Fibroblast of upper back skin (primary cell): ENCODE measurements around the gene BCCIP.

Experiments
- DNase-seq: peaks from one replicate; pipeline ENCODE4 v3.0.0-alpha.2; 2013

BCCIP gene

GRCh38 chr10:125846894-125847293, 23.5 kb downstream of the BCCIP start:
- DNase-seq = no peak

- no peak for DNase-seq
These were observed 25.0 kb downstream of the BCCIP start for GRCh38 chr10:125848371-125848770.

- DNase-seq = no peak
These were observed 25.5 kb downstream of the BCCIP start for GRCh38 chr10:125848857-125849256.

GRCh38 chr10:125849448-125849847, 26.1 kb downstream of the BCCIP start:
- DNase-seq = no peak

GRCh38 chr10:125850766-125851731, 27.7 kb downstream of the BCCIP start:
- no peak for DNase-seq

- no peak for DNase-seq
These were observed 29.1 kb downstream of the BCCIP start for GRCh38 chr10:125852487-125852886.

- no peak for DNase-seq
These were observed 33.9 kb downstream of the BCCIP start for GRCh38 chr10:125857185-125857760.

GRCh38 chr10:125859128-125859817, 35.9 kb downstream of the BCCIP start:
- DNase-seq = no peak

GRCh38 chr10:125865120-125865519, 41.8 kb downstream of the BCCIP start:
- no peak for DNase-seq

GRCh38 chr10:125866421-125867029, 43.2 kb downstream of the BCCIP start:
- no peak for DNase-seq

GRCh38 chr10:125868372-125868975, 45.1 kb downstream of the BCCIP start:
- peak; percentile 54 for DNase-seq

GRCh38 chr10:125871338-125871737, 48.0 kb downstream of the BCCIP start:
- DNase-seq = no peak

GRCh38 chr10:125878957-125879835, 55.9 kb downstream of the BCCIP start:
- peak; percentile 74 for DNase-seq

GRCh38 chr10:125880719-125881118, 57.4 kb downstream of the BCCIP start:
- no peak for DNase-seq

GRCh38 chr10:125881192-125881591, 57.8 kb downstream of the BCCIP start, which contains the start of gene DHX32:
TSS of gene DHX32 (minus strand) at chr10:125881292. CDS start at chr10:125880824, 468 bp downstream.
- no peak for DNase-seq

- DNase-seq = peak; percentile 36
These were observed 59.2 kb downstream of the BCCIP start for GRCh38 chr10:125882596-125882995.

GRCh38 chr10:125883211-125883610, 59.9 kb downstream of the BCCIP start:
- DNase-seq = no peak
